Measurements from ENCODE around the gene ARIH1.
"Not testable (repeated sequence)": the region's sequence is repeated elsewhere in the genome, so short reads cannot be mapped to it uniquely, and the experiment has no call there.

ARIH1 gene, protein sequence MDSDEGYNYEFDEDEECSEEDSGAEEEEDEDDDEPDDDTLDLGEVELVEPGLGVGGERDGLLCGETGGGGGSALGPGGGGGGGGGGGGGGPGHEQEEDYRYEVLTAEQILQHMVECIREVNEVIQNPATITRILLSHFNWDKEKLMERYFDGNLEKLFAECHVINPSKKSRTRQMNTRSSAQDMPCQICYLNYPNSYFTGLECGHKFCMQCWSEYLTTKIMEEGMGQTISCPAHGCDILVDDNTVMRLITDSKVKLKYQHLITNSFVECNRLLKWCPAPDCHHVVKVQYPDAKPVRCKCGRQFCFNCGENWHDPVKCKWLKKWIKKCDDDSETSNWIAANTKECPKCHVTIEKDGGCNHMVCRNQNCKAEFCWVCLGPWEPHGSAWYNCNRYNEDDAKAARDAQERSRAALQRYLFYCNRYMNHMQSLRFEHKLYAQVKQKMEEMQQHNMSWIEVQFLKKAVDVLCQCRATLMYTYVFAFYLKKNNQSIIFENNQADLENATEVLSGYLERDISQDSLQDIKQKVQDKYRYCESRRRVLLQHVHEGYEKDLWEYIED

DNA sequence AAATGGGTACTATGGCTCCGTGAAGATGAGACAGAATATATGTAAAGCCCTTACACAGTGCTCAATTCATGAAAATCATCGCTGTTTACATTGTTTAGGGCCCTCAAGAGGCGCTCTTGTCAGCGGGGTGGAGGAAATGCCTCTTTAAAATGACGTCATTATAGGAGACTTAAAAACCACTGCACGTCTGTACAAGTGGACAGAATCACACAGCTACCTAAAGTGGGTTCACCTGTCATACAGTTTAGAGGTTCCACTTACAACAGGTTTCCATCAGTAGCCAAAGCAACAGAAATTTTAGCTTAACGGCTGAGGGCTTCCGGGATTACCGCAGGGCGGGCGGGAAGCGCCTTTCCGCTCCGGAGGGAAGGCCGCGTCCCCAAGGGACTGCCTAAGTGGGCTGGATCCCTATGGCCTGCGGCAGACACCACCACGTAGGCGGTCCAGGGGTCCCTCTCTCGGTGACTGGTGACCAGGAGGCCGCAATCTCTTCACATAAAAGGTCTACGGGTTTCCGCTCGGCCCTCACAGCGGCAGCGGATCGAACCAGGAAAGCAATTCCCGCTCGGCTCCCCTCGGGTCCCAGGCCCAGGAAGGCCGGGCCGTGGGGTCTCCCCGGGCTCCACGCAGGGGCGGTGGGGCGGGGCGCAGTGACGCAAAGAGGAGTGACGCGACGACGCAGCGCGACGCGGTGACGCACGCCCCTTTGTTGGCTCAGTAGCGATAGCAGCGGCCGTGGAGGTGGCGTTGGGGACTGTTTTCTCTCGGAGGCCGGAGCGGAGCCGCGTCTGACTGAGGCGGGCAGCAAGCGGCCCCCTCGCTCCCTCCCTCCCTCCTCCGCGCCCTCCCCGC lies at the start of gene ARIH1:
ARIH1 (plus strand) TSS at position 717 of the 852 bp plus-strand sequence. CDS start 310 bp downstream, outside the sequence.
- DNase-seq = peak; percentile 100
- in situ Hi-C loops (cut with MboI; ENCODE audit: low pct_unique_long_range_greater_than_20kb, low sequenced_read_pairs) = no loop called here

DNA sequence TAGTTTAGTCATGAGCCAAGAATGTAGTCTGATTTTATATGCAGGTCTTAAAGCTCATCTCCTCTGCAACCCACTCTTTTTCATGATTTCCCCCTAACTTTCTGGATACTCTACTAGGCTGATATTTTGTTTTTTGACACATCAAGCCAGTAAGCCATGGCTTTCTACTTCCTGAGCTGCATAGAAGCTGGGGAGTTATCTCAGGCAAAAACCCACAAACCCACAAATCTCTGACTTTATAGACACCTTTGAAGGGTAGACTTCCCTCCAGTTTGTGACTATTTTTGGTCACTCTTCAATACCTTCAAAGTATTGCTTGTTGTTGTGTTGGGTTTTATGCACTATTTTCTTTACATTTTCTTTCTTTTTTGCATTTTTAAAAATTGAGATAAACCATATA lies 47.4 kb upstream of the ARIH1 start:
- peak; percentile 61 for DNase-seq
- in situ Hi-C loops (cut with MboI; ENCODE audit: low pct_unique_long_range_greater_than_20kb, low sequenced_read_pairs) = no loop called here

DNA sequence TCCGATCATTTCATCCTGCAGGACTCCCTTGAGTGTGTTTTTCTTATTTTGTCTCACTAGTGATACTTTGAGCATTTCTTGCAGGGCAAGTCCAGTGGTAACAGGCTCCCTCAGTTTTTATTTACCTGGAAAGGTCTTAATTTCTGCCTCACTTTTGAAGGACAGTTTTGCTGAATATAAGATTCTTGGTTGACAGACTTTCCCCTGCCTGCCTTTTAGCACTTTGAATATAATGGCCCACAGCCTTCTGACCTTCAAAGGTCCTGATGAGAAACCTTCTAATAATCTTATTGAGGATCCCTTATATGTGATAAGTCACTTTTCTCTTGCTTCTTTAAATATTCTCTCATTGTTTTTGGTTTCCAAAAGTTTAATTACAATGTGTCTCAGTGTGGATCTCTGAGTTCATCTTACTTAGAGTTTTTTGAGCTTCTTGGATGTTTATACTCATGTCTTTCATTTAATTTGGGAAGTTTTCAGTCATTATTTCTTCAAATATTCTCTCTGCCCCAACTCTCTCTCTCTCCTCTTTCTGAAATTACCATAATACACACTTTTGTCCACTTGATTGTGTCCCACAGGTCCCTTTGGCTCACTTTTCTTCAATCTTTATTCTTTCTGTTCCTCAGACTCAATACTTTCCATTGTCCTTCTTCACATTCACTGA lies 36.3 kb upstream of the ARIH1 start:
- in situ Hi-C loops (cut with MboI; ENCODE audit: low pct_unique_long_range_greater_than_20kb, low sequenced_read_pairs) = no loop called here
- DNase-seq = no peak

DNA sequence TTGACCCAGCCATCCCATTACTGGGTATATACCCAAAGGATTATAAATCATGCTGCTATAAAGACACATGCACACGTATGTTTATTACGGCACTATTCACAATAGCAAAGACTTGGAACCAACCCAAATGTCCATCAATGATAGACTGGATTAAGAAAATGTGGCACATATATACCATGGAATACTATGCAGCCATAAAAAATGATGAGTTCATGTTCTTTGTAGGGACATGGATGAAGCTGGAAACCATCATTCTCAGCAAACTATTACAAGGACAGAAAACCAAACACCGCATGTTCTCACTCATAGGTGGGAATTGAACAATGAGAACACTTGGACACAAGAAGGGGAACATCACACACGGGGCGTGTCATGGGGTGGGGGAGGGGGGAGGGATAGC lies 31.3 kb upstream of the ARIH1 start:
- DNase-seq; in situ Hi-C loops (cut with MboI; ENCODE audit: low pct_unique_long_range_greater_than_20kb, low sequenced_read_pairs): not testable (repeated sequence)

DNA sequence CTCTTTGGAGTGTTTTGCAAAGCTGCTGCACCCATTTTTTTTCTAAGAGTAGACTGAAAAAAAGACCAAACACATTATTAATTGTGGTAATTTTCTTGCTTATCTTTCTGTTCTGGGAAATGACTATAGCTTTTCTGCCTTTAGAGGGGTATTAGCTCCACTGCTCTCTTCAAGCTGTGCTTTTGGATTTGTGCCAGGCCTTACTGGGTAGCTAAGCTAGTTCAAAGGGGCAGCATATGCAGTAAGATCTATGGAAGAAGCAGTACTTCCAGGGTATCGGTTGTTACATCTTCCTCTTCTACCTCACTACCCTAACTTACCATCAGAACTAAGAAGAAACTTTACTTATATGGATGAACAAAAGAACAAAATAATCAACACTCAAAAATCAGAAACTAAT lies 28.7 kb upstream of the ARIH1 start:
- in situ Hi-C loops (cut with MboI; ENCODE audit: low pct_unique_long_range_greater_than_20kb, low sequenced_read_pairs) = no loop called here
- DNase-seq = no peak

DNA sequence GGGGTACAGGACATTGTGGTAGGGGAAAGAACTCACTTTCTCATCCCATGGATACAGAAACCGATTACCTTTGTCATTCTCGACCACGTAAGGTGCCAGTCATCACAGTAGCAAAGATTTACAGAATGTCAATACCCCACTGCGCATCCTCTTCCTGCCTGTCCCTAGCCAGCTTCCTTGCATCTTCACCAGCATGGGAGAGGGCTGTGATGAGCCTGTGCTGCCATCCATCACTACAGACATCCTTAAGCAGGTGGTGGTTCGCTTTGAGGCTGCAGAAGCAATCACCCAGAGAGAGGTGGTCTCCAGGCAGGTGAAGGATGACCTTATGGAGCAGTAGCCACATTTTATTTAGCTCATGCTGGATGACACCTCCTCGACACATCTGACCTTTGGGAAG lies 23.3 kb upstream of the ARIH1 start:
- in situ Hi-C loops (cut with MboI; ENCODE audit: low pct_unique_long_range_greater_than_20kb, low sequenced_read_pairs) = no loop called here
- no peak for DNase-seq

DNA sequence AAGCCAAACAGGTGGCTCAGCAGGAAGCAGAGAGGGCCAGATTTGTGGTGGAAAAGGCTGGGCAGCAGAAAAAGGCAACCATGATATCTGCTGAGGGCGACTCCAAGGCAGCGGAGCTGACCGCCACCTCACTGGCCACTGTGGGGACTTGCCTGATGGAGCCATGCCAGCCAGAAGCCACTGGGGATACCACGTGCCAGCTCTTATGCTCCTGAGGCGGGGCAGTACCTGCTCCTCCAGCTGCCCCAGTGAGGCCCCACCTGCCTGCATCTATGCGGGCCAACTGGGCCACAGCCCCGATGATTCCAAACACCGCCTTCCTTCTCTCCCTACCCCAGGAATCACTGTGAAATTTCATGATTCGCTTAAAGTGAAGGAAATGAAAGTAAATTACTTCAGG lies 22.9 kb upstream of the ARIH1 start:
- in situ Hi-C loops (cut with MboI; ENCODE audit: low pct_unique_long_range_greater_than_20kb, low sequenced_read_pairs) = no loop called here
- no peak for DNase-seq

DNA sequence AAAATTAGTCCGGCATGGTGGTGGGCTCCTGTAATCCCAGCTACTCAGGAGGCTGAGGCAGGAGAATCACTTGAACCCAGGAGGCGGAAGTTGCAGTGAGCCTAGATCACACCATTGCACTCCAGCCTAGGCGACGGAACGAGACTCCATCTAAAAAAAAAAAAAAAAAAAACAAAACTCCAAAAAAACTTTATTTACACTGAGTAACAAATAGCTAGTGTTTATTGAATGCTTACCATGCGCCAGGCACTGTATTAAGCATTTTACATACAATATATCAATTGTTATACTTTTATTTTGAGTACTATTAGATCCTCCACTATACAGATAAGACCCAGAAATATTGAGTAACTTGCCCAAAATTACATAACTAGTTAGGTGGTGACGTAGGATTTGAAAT lies 17.4 kb upstream of the ARIH1 start:
- in situ Hi-C loops (cut with MboI; ENCODE audit: low pct_unique_long_range_greater_than_20kb, low sequenced_read_pairs) = no loop called here

DNA sequence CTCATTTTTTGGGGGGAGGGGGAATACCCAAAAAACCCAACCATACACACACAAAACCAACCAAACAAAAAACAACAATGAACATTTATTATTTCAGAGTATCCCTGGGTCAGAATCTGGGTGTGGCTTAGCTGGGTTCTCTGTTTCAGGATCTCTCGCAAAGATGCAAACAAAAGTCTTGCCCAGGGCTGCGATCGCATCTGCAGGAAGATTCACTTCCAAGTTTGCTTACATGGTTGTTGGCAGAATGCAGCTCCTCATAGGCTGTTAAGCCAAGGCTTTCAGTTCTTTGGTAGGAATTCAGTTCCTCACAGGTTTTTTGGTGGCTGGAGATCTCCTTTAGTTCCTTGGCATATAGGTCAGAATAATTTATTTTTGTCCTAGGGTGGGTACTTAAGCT lies 13.7 kb upstream of the ARIH1 start:
- DNase-seq = no peak
- in situ Hi-C loops (cut with MboI; ENCODE audit: low pct_unique_long_range_greater_than_20kb, low sequenced_read_pairs) = no loop called here

More for the DNA sequence above, 17.4 kb upstream of the ARIH1 start:
- no peak for DNase-seq

DNA sequence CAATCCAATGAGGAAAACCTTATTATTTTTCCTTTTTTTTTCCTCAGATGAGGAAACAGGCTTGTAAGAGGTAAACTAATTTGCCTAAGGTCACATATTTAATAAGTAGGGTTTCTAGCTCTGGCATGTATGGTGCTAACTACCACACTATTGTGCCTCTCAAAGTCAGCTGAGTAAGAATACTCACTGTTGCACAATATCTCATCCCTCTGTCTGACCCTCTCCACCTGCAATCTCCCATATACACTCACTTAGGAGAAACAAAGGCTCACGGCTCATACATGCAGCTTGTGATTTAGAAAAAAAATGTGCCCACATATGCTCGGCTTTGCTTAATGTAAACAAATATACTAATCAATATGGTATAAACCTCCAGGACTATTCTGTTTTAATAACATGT lies 10.4 kb upstream of the ARIH1 start:
- DNase-seq = no peak
- in situ Hi-C loops (cut with MboI; ENCODE audit: low pct_unique_long_range_greater_than_20kb, low sequenced_read_pairs) = no loop called here

DNA sequence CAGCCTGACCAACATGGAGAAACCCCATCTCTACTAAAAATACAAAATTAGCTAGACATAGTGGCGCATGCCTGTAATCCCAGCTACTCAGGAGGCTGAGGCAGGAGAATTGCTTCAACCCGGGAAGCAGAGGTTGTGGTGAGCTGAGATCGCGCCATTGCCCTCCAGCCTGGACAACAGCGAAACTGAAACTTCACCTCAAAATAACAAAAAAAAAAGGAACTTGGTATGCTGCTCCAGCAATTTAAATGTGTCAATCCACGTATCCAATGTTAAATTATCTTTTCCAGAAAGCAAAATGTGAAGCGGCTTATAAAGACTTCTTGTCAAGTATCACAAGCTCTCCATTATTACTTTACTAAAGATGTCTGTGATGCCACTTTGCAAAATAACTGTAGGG lies 9.9 kb upstream of the ARIH1 start:
- peak; percentile 63 for DNase-seq
- in situ Hi-C loops (cut with MboI; ENCODE audit: low pct_unique_long_range_greater_than_20kb, low sequenced_read_pairs) = no loop called here

DNA sequence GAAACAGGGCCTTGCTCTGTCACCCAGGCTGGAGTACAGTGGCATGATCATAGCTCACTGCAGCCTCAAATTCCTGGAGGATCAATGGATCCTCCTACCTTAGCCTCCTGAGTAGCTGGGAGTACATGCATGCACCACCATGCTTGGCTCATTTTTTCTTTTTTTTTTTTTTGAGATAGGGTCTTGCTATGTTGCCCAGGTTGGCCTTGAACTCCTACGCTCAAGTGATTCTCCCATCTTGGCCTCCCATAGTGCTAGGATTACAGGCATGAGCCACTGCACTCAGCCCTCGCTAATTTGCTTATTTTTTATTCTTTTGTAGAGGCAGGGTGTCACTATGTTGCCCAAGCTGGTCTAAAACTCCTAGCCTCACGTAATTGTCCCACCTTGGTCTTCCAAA lies 6.0 kb upstream of the ARIH1 start:
- no peak for DNase-seq
- in situ Hi-C loops (cut with MboI; ENCODE audit: low pct_unique_long_range_greater_than_20kb, low sequenced_read_pairs) = no loop called here

DNA sequence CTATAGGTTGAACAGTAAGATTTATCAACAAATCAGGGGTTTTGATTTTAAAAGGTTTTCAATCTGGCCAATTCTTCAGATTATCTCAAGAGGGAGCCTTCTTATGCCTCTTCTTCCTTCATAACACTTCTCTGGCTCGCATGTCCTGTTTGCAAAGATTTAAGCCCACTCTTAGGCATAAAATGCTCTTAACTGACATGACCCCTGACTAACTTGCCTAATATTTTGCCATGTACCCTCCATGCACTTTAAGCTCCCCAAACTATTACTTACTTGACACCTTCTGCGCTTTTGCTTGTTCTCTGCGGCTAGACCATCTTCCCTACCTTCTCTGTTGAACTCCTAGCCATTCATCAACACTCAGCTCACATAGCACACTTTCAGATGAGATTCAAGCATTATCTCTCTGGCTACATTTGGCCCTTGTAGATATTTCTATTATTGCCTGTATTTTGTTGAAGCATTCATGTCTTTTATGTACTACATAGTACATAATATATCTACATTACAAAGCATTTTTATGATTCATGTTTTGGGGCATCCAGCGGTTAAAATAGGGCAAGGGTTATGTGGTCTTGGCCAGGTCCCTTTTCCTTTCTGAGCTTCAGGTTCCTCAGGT lies 1.0 kb upstream of the ARIH1 start:
- peak; percentile 65 for DNase-seq
- in situ Hi-C loops (cut with MboI; ENCODE audit: low pct_unique_long_range_greater_than_20kb, low sequenced_read_pairs) = no loop called here

DNA sequence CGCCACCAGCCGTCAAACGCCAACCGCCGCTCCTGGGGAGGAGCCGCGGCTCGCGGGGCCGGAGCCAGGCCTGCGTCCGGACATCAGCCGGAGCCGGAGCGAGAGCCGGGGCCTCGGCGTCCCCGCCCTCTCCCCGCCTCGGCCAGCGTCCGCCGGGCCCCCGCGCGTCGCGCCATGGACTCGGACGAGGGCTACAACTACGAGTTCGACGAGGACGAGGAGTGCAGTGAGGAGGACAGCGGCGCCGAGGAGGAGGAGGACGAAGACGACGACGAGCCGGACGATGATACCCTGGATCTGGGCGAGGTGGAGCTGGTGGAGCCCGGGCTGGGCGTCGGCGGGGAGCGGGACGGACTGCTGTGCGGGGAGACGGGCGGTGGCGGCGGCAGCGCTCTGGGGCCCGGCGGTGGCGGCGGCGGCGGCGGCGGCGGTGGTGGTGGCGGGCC lies 359 bp downstream of the ARIH1 start:
- no peak for DNase-seq
- in situ Hi-C loops (cut with MboI; ENCODE audit: low pct_unique_long_range_greater_than_20kb, low sequenced_read_pairs) = no loop called here

DNA sequence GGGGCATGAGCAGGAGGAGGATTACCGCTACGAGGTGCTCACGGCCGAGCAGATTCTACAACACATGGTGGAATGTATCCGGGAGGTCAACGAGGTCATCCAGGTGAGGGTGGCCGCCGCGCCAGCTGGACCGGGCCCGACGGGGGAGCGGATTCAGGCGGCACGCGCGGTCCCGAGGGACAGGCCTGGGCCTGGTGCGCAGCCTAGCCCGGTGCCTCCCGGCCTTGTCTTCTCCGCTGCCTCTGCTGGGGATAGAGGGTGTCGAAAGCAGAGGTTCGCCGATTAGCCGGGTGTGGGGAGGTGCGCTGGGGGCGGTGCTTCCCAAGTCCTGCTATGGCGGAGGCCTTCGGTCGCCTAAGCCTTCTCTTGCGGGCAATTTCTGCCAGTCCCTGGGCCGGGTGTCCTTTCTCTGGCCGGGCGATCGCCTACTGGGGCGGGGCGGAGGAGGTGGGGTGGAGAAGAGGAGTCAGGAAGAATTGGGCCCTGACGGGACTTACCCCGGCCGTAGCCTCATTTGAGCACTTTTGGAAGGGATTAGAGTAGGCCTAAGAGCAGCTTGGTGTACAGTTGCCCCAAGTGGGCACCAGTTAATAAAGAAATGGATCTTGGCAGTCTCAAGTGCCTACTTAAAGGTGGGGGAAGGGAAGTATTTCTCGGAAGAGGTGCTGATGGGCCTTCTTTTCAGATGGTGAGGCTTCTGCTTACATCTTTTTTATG lies 940 bp downstream of the ARIH1 start:
- peak; percentile 93 for DNase-seq
- in situ Hi-C loops (cut with MboI; ENCODE audit: low pct_unique_long_range_greater_than_20kb, low sequenced_read_pairs) = no loop called here

DNA sequence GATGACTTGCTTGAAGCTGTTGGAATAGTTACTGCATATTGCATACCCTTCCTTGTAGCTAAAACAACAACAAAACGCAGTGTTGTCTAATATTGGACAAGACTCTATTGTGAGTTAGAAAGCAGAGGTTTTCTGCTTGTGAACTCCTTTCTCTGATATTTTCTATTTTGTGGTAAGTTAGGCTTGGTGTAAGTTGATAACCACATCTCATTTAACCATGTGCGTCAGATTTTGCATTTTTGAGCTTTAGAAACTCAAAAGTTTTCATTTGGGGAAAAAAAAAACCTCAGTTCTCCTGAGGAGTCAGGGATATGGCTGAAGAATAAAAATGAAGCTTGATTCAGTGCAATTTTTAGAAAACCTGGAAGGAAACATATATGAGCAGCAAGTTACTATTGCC lies 1.5 kb downstream of the ARIH1 start:
- DNase-seq = no peak

DNA sequence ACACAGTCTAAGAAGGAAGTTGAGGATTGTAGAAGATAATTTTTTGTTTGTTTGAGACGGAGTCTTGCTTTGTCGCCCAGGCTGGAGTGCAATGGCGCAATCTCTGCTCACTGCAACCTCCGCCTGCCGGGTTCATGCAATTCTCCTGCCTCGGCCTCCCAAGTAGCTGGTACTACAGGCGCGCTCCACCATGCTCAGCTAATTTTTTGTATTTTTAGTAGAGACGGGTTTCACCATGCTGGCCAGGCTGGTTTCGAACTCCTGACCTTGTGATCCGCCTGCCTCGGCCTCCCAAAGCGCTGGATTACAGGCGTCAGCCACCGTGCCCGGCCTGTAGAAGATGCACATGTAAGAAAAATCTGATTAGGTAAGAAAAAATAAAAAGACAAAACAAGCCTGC lies 2.2 kb downstream of the ARIH1 start:
- in situ Hi-C loops (cut with MboI; ENCODE audit: low pct_unique_long_range_greater_than_20kb, low sequenced_read_pairs) = not testable (repeated sequence)
- peak; percentile 28 for DNase-seq

More for the DNA sequence above, 1.5 kb downstream of the ARIH1 start:
- in situ Hi-C loops (cut with MboI; ENCODE audit: low pct_unique_long_range_greater_than_20kb, low sequenced_read_pairs) = no loop called here

DNA sequence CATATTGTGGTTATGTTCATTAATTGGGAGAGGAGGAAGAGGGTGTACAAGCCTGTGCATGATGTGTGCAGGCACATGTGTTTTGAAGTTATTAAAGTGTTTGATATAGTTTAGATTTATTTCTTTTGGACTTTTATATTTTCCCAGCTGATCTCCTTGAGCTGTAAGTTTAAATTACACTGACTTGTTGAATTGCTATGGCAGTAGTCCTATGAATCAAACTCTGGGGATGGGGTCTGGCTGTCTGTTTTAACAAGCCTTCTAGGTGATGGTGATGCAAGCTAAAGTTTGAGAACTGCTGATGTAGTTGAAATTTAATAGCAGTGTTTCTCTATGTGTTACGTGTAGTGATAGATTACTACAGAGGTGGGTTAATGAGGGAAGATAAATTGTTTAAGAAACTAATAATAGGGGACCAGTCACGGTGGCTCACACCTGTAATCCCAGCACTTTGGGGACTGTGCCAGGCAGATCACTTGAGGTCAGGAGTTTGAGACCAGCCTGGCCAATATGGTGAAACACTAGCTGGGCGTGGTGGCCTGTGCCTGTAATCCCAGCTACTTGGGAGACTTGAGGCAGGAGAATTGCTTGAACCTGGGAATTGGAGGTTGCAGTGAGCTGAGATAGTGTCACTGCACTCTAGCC lies 7.0 kb downstream of the ARIH1 start:
- in situ Hi-C loops (cut with MboI; ENCODE audit: low pct_unique_long_range_greater_than_20kb, low sequenced_read_pairs) = no loop called here

More for the DNA sequence above, 7.0 kb downstream of the ARIH1 start:
- DNase-seq = no peak
